ENCODE results near the gene VAT1L.

VAT1L gene

GRCh38 chr16:78028018-78028417, 239.7 kb downstream of the VAT1L start:
- FAIRE-seq = no peak
- no peak for DNase-seq (ENCODE audit: insufficient read length, low spot score)
- TF ChIP-seq PAX5 (IDR thresholded peaks at IDR 0.05; ENCODE audit: insufficient read depth, low read length, severe bottlenecking) (no peak), POLR2A (IDR thresholded peaks at IDR 0.05; ENCODE audit: low read depth, low read length) (no peak), SPI1 (IDR thresholded peaks at IDR 0.05; ENCODE audit: low read depth, low read length) (no peak), POU2F2 (IDR thresholded peaks at IDR 0.05; ENCODE audit: low read depth, low read length) (no peak), TAF1 (IDR thresholded peaks at IDR 0.05; ENCODE audit: low read depth, low read length) (no peak), POLR2AphosphoS5 (IDR thresholded peaks at IDR 0.05; ENCODE audit: low read depth, low read length) (no peak)

Data from GM12891 (cell line).